A673 (cell line): ENCODE measurements around the gene ITM2B. TPM values are rescaled to one million over a fixed set of nuclear protein-coding genes. Genes with fewer than 3 reads are reported as not detected.

ENCODE experiments used
- BruUV-seq: library from RNA; stranded (reverse); fragments of 400-500 nt; replicated peaks from 2 replicates; lab custom pipeline; 2021; lab: Mats Ljungman, UMichigan
- CTCF ChIA-PET: fragments of 300-600 bp; sonication (Branson Sonifier 250); formaldehyde crosslinking; loops from one replicate; lab custom pipeline; 2022; ENCODE audit warnings: antibody characterized with exemption; lab: Charles Lee
- POLR2A ChIA-PET: fragments of 300-600 bp; sonication (Branson Sonifier 250); formaldehyde crosslinking; loops from one replicate; lab custom pipeline; 2022; ENCODE audit warnings: antibody characterized with exemption; ENCODE audit not compliant: low non-redundant PET; lab: Charles Lee
- DNase-seq: peaks from one replicate; pipeline ENCODE4 v3.0.0-alpha.2; 2015; ENCODE audit warnings: low spot score
- H3K27ac ChIP-seq: fragments of 200-600 bp; sonication (generic); 2 replicates; pipeline ENCODE4 v1.5.1; 2016; ENCODE audit warnings: mixed run types, low read depth, mild to moderate bottlenecking, mixed read lengths, antibody characterized with exemption, low read length; ENCODE audit not compliant: poor library complexity, severe bottlenecking
- H3K27me3 ChIP-seq: fragments of 200-600 bp; sonication (generic); replicated peaks from 2 replicates; pipeline ENCODE4 v1.6.1; 2017; ENCODE audit warnings: mixed run types, low read depth, mild to moderate bottlenecking, mixed read lengths, antibody characterized with exemption, low read length; ENCODE audit not compliant: insufficient read depth, poor library complexity
- H3K36me3 ChIP-seq: fragments of 200-600 bp; sonication (generic); 2 replicates; pipeline ENCODE4 v1.6.1; 2016; ENCODE audit warnings: mixed run types, mild to moderate bottlenecking, mixed read lengths, antibody characterized with exemption, low read length; ENCODE audit not compliant: insufficient read depth, poor library complexity, severe bottlenecking
- H3K4me1 ChIP-seq: fragments of 200-600 bp; sonication (generic); 2 replicates; pipeline ENCODE4 v1.6.1; 2017; ENCODE audit warnings: mixed run types, mild to moderate bottlenecking, mixed read lengths, antibody characterized with exemption, low read length; ENCODE audit not compliant: insufficient read depth, poor library complexity, severe bottlenecking
- H3K4me3 ChIP-seq: fragments of 200-600 bp; sonication (generic); 2 replicates; pipeline ENCODE4 v1.5.1; 2016; ENCODE audit warnings: low read depth, mixed run types, mild to moderate bottlenecking, mixed read lengths, low read length; ENCODE audit not compliant: poor library complexity, severe bottlenecking
- H3K9me3 ChIP-seq: fragments of 200-600 bp; sonication (generic); 2 replicates; pipeline ENCODE4 v1.6.1; 2016; ENCODE audit warnings: mixed run types, low read depth, mild to moderate bottlenecking, mixed read lengths, antibody characterized with exemption, low read length; ENCODE audit not compliant: poor library complexity, severe bottlenecking
- EZH2 ChIP-seq: fragments of 200-600 bp; sonication (generic); IDR thresholded peaks from 2 replicates; pipeline ENCODE4 v1.6.1; 2017; ENCODE audit warnings: borderline replicate concordance, low read depth, mild to moderate bottlenecking, mixed read lengths, antibody characterized with exemption, low read length; ENCODE audit not compliant: poor library complexity, severe bottlenecking
- intact Hi-C: fragments of 100-400 bp; cut with micrococcal nuclease; formaldehyde crosslinking; loops from one replicate; pipeline ENCODE4 v1.10.0; 2022; ENCODE audit not compliant: unreplicated experiment
- total RNA-seq: library from RNA; stranded (reverse); gene quantifications from 2 replicates; pipeline ENCODE4 v1.2.3, GENCODE V29; 2021
- TF ChIP-seq, protein P1 (sequence below): fragments of 300-800, 200-600 bp; sonication (generic); conservative IDR thresholded peaks from 2 replicates; pipeline ENCODE4 v1.5.1; 2017; ENCODE audit warnings: low read depth, mild to moderate bottlenecking, antibody characterized with exemption, low read length, moderate library complexity, mixed read lengths

ITM2B gene
- total RNA-seq, 1 experiment from 2014 or later, result 190 TPM

- no TSS peak for BruUV-seq
Measured at GRCh38 chr13:48317511-48318376, 84.7 kb downstream of the ITM2B start.

GRCh38 chr13:48318377-48318811, 85.4 kb downstream of the ITM2B start:
- intact Hi-C loops, result no loop called here
- no peaks in the 10 kb centered on the region for H3K27me3 ChIP-seq
- no peak overlapping the region for H3K4me3 ChIP-seq
- DNase-seq, result no peak
- H3K36me3 ChIP-seq, result peaks cover 6% of the 10 kb centered on the region
- TF ChIP-seq, protein P1, sequence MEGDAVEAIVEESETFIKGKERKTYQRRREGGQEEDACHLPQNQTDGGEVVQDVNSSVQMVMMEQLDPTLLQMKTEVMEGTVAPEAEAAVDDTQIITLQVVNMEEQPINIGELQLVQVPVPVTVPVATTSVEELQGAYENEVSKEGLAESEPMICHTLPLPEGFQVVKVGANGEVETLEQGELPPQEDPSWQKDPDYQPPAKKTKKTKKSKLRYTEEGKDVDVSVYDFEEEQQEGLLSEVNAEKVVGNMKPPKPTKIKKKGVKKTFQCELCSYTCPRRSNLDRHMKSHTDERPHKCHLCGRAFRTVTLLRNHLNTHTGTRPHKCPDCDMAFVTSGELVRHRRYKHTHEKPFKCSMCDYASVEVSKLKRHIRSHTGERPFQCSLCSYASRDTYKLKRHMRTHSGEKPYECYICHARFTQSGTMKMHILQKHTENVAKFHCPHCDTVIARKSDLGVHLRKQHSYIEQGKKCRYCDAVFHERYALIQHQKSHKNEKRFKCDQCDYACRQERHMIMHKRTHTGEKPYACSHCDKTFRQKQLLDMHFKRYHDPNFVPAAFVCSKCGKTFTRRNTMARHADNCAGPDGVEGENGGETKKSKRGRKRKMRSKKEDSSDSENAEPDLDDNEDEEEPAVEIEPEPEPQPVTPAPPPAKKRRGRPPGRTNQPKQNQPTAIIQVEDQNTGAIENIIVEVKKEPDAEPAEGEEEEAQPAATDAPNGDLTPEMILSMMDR, result no peak
- no peak for TF ChIP-seq EZH2
- BruUV-seq, result no TSS peak
- H3K9me3 ChIP-seq, result peaks cover 6% of the 10 kb centered on the region
- H3K27ac ChIP-seq, result no peak overlapping the region
- no peaks in the 10 kb centered on the region for H3K4me1 ChIP-seq
- ChIA-PET POLR2A (no interaction called here), CTCF (no interaction called here)

More at GRCh38 chr13:48317511-48318376, 84.7 kb downstream of the ITM2B start:
- Histone ChIP-seq H3K27me3 (no peaks in the 10 kb centered on the region), H3K9me3 (peaks cover 6% of the 10 kb centered on the region), H3K27ac (no peak overlapping the region), H3K4me3 (no peak overlapping the region), H3K4me1 (no peaks in the 10 kb centered on the region), H3K36me3 (peaks cover 6% of the 10 kb centered on the region)
- TF ChIP-seq, protein P1, result no peak
- no peak for TF ChIP-seq EZH2
- DNase-seq, result no peak
- POLR2A ChIA-PET, result no interaction called here
- intact Hi-C loops, result no loop called here
- CTCF ChIA-PET, result no interaction called here

DNA sequence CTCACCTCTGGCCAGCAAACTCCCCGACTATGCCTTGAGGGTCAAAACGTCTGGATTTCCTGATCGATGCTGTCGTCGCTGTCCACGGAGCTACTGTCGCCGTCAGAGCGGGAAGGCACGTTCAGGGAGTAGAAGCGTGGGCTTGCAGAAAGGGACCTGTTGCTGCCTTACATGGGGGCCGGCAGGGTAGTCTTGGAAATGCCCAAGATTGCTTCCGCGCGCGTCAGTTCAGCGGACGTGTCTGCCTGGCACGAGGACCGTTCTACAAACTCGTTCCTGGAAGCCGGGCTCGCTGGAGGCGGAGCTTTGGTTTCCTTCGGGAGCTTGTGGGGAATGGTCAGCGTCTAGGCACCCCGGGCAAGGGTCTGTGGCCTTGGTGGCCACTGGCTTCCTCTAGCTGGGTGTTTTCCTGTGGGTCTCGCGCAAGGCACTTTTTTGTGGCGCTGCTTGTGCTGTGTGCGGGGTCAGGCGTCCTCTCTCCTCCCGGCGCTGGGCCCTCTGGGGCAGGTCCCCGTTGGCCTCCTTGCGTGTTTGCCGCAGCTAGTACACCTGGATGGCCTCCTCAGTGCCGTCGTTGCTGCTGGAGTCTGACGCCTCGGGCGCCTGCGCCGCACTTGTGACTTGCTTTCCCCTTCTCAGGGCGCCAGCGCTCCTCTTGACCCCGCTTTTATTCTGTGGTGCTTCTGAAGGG, 86.0 kb downstream of the ITM2B start:
- no peak for TF ChIP-seq EZH2
- TF ChIP-seq, protein P1, result no peak
- ChIA-PET CTCF (no interaction called here), POLR2A (no interaction called here)
- H3K9me3 ChIP-seq, result peaks cover 6% of the 10 kb centered on the region
- BruUV-seq, result no TSS peak
- H3K4me1 ChIP-seq, result no peaks in the 10 kb centered on the region
- intact Hi-C loops, result no loop called here
- no peak overlapping the region for H3K27ac ChIP-seq
- no peaks in the 10 kb centered on the region for H3K27me3 ChIP-seq
- H3K4me3 ChIP-seq, result no peak overlapping the region
- H3K36me3 ChIP-seq, result peaks cover 6% of the 10 kb centered on the region
- DNase-seq, result no peak

Other genes starting within 250 kb of the ITM2B start
- gene SUCLA2, start 231.9 kb upstream of the ITM2B start, total RNA-seq, result 32.8 and 36.6 TPM in 2 replicates
- 48.6 and 52.2 TPM in 2 replicates for gene NUDT15, start 195.5 kb upstream of the ITM2B start, total RNA-seq
- 51.6 and 51.7 TPM in 2 replicates for gene MED4, start 138.1 kb upstream of the ITM2B start, total RNA-seq
- gene RB1, start 70.5 kb downstream of the ITM2B start, total RNA-seq, result 52.9 and 57.1 TPM in 2 replicates
- gene LPAR6, start 179.9 kb downstream of the ITM2B start, total RNA-seq, result 4.0 and 6.7 TPM in 2 replicates